Hair follicular keratinocyte (primary cell): Measurements from ENCODE around the gene DEDD2. TPM values are rescaled to one million over a fixed set of nuclear protein-coding genes. Genes with fewer than 3 reads are reported as not detected.

Source experiments
- total RNA-seq: library from RNA; depleted of rRNA; stranded (reverse); fragments of >200 nt; gene quantifications from 2 replicates; pipeline ENCODE4 v1.2.3, GENCODE V29; 2015

DEDD2 gene, protein sequence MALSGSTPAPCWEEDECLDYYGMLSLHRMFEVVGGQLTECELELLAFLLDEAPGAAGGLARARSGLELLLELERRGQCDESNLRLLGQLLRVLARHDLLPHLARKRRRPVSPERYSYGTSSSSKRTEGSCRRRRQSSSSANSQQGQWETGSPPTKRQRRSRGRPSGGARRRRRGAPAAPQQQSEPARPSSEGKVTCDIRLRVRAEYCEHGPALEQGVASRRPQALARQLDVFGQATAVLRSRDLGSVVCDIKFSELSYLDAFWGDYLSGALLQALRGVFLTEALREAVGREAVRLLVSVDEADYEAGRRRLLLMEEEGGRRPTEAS
- 42.2 and 44.1 TPM in 2 replicates for total RNA-seq

DNA sequence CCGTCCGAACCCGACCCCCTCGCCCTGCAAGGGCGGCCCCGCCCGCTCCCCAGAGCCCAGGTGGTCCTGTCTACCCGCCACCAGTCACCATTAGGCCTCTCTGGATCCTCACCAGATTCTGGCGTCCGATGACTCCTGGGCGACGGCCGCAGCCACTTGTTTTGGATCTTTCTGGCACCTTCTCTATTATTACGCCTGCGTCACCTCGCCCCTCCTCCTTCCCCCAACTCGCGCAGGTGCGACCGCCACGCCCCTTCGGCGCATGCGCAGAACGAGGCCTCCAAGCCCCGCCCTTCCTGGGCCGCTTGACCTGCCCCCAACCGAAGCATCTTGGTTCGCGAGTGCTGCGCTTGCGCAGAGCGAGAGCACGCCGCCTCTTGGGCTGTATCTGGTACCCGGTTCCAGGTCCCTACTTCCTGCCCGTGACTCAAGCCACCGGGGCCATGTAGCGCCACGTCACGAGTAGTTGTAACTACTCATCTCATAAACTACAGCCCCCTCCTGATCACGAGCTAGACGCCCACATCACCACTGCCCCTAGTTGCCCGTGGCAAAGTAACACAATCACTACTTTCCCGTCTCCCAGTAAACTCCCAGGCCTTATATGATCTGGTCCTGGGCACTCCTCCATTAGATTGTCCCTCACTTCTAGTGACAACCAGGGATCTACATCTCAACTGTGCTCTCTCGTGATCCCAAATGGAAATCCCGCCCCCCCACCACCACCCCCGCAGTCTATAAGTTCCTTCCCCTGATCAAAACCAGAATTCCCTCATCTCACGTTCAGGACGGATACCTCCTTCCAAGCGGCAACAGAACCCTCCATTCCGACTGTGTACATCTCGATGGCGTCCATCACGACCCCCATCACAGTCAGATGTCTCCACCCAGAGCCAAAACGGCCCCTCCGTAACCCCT is at the start of gene DEDD2:
DEDD2 (minus strand) TSS at position 158 of the 918 bp plus-strand sequence. CDS start 670 bp downstream, outside the sequence.

DNA sequence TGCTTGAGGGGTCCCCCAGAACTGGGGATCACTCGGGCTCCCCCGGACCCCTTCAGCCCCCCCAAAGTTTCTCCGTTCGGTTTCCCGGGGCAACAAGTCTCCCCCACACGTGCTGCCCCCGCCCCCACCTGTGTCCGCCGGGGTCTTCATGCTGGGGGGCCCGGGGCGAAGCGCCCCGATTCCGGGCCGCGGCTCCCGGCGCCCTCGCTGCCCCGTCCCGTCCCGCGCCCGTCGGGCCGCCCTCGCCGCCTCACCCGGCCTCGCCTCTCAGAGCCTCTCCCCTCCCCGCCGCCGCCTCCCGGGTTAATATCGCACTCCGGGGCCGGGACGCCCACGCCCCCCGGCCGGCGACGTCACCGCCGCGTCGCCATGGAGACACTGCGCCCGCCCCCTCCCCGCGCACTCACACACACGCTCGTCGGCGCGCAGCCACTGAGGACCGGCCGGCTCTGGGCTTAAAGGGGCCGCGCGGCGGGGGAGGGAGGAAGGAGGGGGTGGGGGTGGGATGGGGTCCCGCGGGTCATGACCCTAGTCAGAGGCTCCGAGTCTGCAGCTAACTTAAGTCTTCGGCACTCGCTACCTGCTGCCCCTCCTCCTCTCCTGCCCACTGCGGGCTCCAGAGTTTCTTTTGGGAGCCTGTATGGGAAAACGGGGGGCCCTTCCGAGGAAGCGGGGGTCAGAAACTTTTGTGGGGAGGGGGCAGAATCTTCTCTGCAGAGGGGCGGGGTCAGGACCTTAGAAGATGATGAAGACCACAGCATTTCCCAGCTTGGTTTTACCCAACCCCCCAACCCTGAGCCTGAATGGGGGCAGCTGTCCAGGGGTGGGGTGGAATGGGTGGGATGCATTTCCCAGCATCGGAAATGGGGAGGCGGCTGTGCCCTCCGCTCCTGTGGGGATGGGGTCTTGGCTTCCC is 37.6 kb upstream of the DEDD2 start, which contains the start of gene ERF:
ERF (minus strand) TSS at position 279 of the 916 bp plus-strand sequence; CDS start at position 150, 129 bp downstream.

GRCh38 chr19:42242512-42243409 is 25.3 kb upstream of the DEDD2 start, which contains the start of gene GSK3A:
GSK3A (minus strand) TSS chr19:42242602; CDS start chr19:42242465, 137 bp downstream.

DNA sequence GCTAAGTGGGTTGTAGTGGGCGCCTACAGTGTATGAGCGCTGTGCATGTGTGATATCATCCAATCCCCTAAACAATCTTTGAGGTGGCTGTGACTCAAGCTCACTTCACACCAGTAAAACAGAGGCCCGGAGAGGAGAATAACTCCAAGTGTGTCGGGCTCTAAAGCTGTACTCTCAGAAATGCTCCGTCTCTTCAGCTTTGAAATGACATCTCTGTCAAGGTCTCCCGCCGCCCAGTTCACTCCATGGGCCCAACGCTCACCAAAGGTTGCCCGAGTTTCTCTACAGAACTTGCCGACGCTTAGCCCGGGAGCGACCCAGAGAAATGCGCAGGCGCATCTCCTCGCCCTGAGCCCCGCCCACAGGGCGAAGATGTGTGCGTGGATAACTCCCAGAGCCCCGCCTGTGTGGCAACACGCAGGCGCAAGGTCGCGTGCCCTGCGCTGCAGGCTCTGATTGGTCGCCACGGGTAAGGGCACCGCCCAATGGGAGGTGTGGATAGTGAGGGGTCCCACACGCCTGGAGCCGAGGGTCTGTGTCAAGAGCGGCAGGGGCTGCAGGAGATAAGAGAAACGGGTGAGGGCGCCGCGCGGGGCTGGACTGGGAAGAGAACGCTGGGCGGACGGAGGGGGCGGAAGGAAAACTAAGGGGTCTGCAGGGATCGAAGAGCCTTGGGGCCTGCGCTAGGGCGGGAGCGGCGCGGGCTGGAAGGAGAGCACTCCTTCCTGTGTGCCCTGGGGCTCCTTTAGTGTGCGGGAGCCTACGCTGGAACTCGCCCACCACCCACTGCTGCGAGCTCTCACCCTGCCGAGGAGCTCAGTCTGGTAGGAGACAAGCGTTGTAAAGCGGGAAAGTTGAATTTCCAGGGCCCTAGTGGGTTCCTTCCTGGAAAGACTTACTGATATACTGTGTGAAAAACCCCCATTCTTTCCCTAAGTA is 2.6 kb upstream of the DEDD2 start, which contains the start of gene ZNF526:
ZNF526 (plus strand) TSS at position 501 of the 939 bp plus-strand sequence. CDS start 4,092 bp downstream, outside the sequence.

Other genes with a start within 250 kb of the DEDD2 start
- gene ATP1A3, start 223.4 kb downstream of the DEDD2 start, total RNA-seq, result 0.04 TPM in 1 of 2 replicates, not detected in the other
- 0.04 and 0.16 TPM in 2 replicates for gene GRIK5, start 147.5 kb downstream of the DEDD2 start, total RNA-seq
- 15.0 and 18.9 TPM in 2 replicates for gene ZNF574, start 141.5 kb downstream of the DEDD2 start, total RNA-seq
- gene POU2F2, start 85.2 kb downstream of the DEDD2 start, total RNA-seq, result 12.5 and 25.6 TPM in 2 replicates
- gene ZNF526, start 2.6 kb upstream of the DEDD2 start, total RNA-seq, result 4.8 and 6.3 TPM in 2 replicates
- gene GSK3A, start 24.9 kb upstream of the DEDD2 start, total RNA-seq, result 22.4 and 22.7 TPM in 2 replicates
- gene ERF, start 37.5 kb upstream of the DEDD2 start, total RNA-seq, result 67.2 and 121 TPM in 2 replicates
- gene CIC, start 51.6 kb upstream of the DEDD2 start, total RNA-seq, result 47.4 and 52.2 TPM in 2 replicates
- gene PRR19, start 84.5 kb upstream of the DEDD2 start, total RNA-seq, result 0.80 and 2.1 TPM in 2 replicates
- 64.2 and 85.3 TPM in 2 replicates for gene PAFAH1B3, start 84.9 kb upstream of the DEDD2 start, total RNA-seq
- not detected in 2 replicates for gene TMEM145, start 95.6 kb upstream of the DEDD2 start, total RNA-seq
- 7.3 and 13.6 TPM in 2 replicates for gene MEGF8, start 108.0 kb upstream of the DEDD2 start, total RNA-seq
- gene CNFN, start 172.6 kb upstream of the DEDD2 start, total RNA-seq, result 1.7 and 4.1 TPM in 2 replicates
- gene LIPE, start 209.7 kb upstream of the DEDD2 start, total RNA-seq, result 20.8 and 23.8 TPM in 2 replicates
- gene CXCL17, start 225.3 kb upstream of the DEDD2 start, total RNA-seq, result not detected in 2 replicates